GM18519 (cell line): Measurements from ENCODE around the gene VASN.

Source experiments
- ATAC-seq: cut with Tn5 transposase; IDR thresholded peaks from one replicate; pipeline ENCODE4 v1.9.1; 2021; ENCODE audit warnings: mild to moderate bottlenecking, moderate library complexity; ENCODE audit not compliant: unreplicated experiment, low FRiP score

The VASN gene

GRCh38 chr16:4399001-4399730 lies 27.5 kb downstream of the VASN start:
- ATAC-seq = no peak

GRCh38 chr16:4401094-4401501 lies 29.4 kb downstream of the VASN start:
- ATAC-seq = no peak

GRCh38 chr16:4401510-4401909 lies 29.9 kb downstream of the VASN start:
- no peak for ATAC-seq

DNA sequence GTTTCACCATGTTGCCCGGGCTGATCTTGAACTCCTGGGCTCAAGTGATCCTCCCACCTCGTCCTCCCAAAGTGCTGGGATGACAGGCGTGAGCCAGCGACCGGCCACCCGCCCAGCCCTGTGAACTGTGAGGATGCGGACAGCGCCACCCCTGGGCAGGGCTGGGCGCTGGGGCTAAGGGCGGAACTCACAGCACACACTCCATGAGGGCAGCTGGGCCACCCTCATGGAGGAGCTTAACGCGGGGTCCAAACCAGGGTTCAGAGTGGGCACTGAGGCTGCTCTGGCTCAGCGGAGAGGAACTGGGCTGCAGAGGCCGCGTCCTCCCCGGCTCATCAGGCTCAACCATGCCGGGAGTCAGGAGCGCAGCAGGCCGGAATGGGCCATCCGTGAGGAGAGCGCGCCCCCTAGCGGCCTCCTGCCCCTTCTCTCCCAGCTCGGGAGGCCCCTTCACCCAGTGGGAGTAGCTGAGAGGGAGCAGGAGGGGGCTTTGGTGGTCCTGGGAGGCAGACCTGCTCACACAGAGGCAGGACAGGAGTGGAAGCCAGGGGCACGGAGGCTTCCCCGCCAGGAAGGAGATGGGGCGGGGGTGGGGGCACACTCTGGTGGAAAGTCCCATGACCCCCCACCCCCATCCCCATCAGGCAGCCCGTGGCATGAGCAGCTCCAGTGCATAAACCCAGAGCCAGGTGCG lies 30.9 kb downstream of the VASN start:
- ATAC-seq = no peak

DNA sequence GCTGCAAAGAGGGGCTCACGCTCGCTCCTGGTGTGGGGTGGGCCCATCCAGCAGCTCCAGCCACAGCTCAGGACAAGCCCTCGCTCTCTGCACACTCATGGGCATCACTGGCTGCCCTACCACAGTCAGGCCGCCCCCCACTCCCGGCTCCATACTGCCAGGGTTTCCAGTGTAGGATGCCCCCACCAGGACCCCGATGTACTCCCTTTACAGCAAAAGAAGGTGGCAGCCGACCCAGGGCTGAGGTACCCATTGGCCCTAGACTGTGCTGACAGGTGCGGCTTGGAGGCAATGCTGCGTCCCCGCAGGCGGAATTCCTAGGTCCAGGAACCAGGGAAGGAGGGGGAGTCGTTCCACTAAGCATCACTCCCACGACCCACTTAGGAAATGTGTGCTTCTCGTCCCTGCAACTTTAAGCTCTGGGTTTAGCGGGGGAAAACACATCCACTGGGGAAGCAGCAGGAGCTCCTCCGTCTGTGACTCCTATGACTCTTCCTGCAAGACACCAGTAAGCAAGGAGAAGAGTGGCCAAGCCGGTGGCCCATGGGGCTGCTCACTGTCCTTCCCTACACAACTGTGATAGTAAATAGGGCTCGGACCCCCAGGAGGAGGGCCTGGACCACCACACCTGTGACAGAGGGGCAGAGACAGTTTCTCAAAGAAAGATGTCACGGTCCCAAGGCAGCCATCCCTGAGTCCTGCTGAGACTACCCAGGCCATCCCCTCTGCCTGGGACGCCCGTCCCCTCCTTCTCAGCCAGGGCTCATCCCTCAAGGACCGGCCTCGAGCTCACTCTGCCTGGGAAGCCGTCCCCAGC lies 31.7 kb downstream of the VASN start:
- no peak for ATAC-seq

DNA sequence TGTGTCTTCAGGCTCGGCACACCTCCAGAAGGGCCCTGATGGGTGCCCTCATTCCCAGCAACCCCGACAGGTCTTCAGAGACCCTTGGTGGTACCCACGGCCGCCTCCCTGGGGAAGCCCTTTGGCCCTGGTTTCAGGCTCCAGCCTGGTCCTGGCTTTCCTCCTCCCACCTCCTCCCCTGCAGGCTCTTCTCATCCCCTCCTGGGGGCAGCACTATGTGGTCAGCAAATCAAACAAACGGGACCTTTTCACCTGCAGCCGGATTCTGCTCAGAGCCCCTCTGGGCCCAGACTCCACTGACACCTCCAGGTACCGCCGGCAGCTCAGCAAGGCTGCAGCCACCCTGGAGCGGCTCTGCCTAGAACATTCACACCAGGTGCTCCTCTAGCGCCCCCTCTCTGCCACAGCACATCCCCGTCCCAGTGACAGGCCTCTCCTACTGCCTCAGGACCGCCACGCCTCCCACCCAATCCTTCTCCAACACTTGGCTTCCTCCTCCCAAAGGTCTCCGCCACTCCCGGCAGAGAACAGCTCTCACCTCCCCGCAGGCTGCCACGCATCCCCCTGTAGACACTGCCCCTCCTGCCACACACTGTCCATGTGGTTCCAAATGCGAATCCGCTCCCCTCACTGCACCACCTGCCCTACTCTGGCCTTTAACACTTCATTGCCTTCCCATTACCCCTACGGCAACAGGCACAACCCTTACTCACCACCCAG lies 32.8 kb downstream of the VASN start:
- ATAC-seq = no peak

GRCh38 chr16:4404967-4405696 lies 33.5 kb downstream of the VASN start:
- no peak for ATAC-seq

DNA sequence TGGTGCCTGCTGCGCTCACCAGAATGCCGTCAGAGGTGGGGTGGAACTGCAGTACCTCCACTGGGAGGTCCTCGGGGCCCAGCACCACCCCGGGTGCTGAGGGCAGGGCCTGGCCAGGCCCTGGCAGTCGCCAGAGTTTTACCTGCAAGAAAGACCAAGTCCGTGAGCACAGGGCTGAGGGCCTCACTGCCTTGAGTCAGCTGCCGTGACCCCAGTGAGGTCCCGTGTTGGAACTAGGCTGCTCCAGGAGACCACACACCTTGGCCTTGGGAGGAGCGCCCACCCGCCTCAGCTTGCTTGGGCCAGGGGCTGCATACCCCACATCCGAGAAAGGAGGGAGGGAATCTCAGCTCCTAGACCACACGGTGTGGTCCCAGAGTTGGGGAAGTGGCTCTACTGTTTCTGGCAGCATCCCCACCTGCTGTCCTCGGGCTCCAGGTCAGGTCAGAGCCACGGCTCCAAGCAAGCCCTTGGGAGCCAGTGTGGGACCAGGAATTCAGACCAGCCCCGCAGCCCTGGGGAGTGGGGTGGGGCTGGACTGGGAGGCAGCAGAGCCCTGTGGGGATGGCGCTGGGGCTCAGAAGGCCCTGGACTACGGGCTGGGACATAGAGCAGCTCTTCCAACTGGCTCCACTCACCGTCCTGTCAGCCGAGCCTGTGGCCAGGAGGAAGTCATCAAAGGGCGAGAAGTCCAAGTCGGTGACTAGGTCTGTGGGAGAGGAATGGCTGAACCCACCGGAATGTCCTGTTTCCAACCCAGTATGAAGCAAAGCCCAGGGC lies 36.1 kb downstream of the VASN start:
- ATAC-seq = no peak

- ATAC-seq = no peak
These were observed 36.7 kb downstream of the VASN start for GRCh38 chr16:4408323-4408690.

DNA sequence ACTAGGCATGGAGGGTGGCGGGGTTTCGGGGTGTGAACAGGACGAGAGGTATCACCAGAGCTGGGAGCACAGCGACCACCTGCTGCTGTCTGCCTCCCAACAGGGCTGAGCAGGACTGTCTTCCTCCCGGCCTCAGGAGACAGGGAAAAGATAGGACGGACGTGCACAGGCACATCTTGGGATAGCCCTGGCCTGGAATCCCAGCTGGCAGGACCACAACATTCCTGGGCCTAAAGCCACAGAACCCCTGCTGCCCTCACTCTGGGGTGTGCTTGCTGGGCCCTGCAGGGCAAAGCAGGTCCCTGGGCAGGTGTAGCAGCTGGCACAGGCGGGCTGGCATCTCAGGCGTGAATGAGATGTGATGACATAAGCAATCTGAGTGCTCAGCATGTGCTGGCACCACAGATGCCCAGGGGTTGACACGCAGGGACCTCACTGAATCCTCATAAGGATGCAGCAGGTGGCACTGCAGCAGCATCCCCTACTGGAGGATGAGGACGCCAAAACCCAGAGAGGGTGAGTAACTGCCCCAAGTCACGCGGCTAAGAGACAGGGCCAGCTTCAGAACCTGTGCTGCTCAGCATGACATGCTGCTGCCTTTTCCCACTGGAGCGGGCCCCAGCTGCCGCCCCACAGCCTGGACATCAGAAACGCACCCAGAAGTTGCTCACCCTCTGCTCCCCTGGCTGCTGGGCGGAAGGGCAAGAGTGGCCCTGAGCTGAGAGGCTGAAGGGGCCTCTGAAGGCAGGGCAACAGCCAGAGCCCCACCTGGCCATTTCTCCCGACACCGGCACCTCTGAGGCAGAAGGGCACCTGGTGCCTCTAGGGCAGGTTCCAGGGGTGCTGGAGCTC lies 37.7 kb downstream of the VASN start:
- no peak for ATAC-seq

GRCh38 chr16:4410335-4411075 lies 38.9 kb downstream of the VASN start:
- no peak for ATAC-seq

GRCh38 chr16:4411684-4412083 lies 40.0 kb downstream of the VASN start:
- ATAC-seq = no peak

GRCh38 chr16:4412159-4412558 lies 40.5 kb downstream of the VASN start:
- no peak for ATAC-seq

- no peak for ATAC-seq
These were observed 41.2 kb downstream of the VASN start for GRCh38 chr16:4412854-4413253.

DNA sequence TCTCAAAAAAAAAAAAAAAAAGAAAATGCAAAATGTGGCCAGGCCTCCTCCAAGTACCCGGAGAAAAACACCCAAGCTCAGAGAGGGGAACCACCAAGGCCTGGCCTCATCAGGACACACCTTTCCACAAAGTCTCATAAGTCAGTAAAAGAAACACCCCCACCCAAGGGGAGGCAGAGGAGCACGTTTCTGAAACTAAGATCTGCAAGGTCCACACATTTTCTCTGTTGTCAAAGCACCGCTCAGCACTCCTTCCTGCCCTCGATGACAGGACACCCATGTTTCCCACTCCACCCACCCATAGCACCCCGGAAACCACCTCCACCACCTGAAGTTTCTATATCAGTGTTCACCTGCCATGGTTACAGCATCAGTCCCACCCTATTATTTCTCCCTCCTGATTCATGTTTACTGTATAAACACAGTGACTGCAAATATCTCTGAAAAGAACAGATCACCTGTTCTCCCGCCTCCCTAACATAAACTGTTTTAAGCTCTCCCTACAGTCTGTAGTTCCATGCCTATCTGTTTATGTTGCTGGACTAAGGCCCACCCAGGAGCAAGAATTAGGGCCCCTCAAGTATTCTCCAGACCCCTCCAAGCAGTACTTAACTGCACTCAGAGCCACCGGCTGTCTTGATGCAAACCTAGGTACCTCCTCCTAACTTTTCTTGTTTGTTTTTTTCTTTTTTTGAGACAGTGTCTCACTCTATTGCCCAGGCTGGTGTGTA lies 42.7 kb downstream of the VASN start:
- peak; percentile 48 for ATAC-seq

DNA sequence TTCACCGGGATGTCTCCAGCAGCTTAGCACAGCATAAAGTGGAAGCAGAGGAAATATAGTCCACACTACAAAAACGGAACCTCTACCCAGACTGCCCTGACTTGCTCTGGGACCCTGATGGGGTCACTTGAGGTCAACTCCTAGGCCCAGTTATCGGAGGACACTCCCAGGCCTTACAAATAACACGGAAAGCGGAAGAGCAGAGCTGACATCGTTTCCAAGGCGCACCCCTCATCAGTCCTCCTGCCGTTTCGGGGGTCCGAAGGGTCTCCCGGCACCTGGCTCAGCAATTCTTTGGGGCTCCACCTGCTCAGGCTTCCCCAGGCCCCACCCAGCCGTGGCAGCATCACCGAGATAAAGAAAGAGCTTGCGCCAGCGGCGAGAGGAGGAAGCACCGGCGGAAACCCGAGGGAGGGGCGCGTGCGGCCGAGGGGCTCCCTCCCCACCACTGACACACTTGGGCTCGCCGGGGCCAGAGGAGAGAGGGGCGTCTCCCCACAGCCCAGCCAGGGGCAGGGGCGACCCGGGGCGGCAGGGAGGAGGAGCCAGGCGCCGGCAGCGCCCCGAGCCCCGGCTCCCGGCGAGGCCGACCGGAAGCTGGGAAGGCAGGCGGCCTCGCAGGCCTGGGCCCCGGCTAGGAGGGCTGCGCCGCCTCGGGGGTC lies 44.0 kb downstream of the VASN start:
- ATAC-seq = no peak
